H9 (cell line): ENCODE measurements around the gene CCDC33. TPM values are rescaled to one million over a fixed set of nuclear protein-coding genes. Genes with fewer than 3 reads are reported as not detected.

Experiments used
- DNase-seq: peaks from one replicate; pipeline ENCODE4 v3.0.0-alpha.2; 2017
- H2AFZ ChIP-seq: one replicate; pipeline ENCODE4 v1.6.1; 2013; ENCODE audit warnings: mild to moderate bottlenecking, low read length, control low read depth, moderate library complexity
- H2AK5ac ChIP-seq: 2 replicates; pipeline ENCODE4 v1.6.1; 2013; ENCODE audit warnings: low read length, control low read depth, mixed read lengths; ENCODE audit not compliant: insufficient read length
- H2BK120ac ChIP-seq: one replicate; pipeline ENCODE4 v1.6.1; 2013; ENCODE audit warnings: low read depth, mild to moderate bottlenecking, low read length, control low read depth, inconsistent platforms; ENCODE audit not compliant: poor library complexity, severe bottlenecking
- H2BK12ac ChIP-seq: 2 replicates; pipeline ENCODE4 v1.6.1; 2013; ENCODE audit warnings: low read length, control low read depth, mixed read lengths, low read depth; ENCODE audit not compliant: insufficient read length
- H2BK15ac ChIP-seq: 2 replicates; pipeline ENCODE4 v1.6.1; 2013; ENCODE audit warnings: low read depth, low read length, control low read depth
- H2BK20ac ChIP-seq: one replicate; pipeline ENCODE4 v1.6.1; 2013; ENCODE audit warnings: low read depth, mild to moderate bottlenecking, low read length, control low read depth, inconsistent platforms; ENCODE audit not compliant: poor library complexity, severe bottlenecking
- H2BK5ac ChIP-seq: 2 replicates; pipeline ENCODE4 v1.6.1; 2013; ENCODE audit warnings: low read length, control low read depth, mixed read lengths; ENCODE audit not compliant: insufficient read length
- H3K14ac ChIP-seq: 2 replicates; pipeline ENCODE4 v1.6.1; 2013; ENCODE audit warnings: low read length, control low read depth; ENCODE audit not compliant: insufficient read depth
- H3K18ac ChIP-seq: 2 replicates; pipeline ENCODE4 v1.6.1; 2013; ENCODE audit warnings: low read depth, mild to moderate bottlenecking, mixed read lengths, low read length, control low read depth; ENCODE audit not compliant: insufficient read length
- H3K23ac ChIP-seq: 2 replicates; pipeline ENCODE4 v1.6.1; 2013; ENCODE audit warnings: low read length, control low read depth, mixed read lengths, low read depth; ENCODE audit not compliant: insufficient read length
- H3K23me2 ChIP-seq: 2 replicates; pipeline ENCODE4 v1.6.1; 2013; ENCODE audit warnings: low read depth, mild to moderate bottlenecking, mixed read lengths, low read length, control low read depth; ENCODE audit not compliant: insufficient read length, poor library complexity, severe bottlenecking
- H3K27ac ChIP-seq: 2 replicates; pipeline ENCODE4 v1.5.1; 2013; ENCODE audit warnings: low read length, control low read depth, mixed read lengths, low read depth; ENCODE audit not compliant: insufficient read length
- H3K27me3 ChIP-seq: 2 replicates; pipeline ENCODE4 v1.6.1; 2013; ENCODE audit warnings: low read length, control low read depth, inconsistent platforms; ENCODE audit not compliant: insufficient read depth
- H3K4ac ChIP-seq: 2 replicates; pipeline ENCODE4 v1.6.1; 2013; ENCODE audit warnings: low read depth, mild to moderate bottlenecking, control low read depth, inconsistent platforms, low read length, moderate library complexity
- H3K4me1 ChIP-seq: 2 replicates; pipeline ENCODE4 v1.6.1; 2013; ENCODE audit warnings: low read length, control low read depth, inconsistent platforms; ENCODE audit not compliant: insufficient read depth
- H3K4me2 ChIP-seq: 2 replicates; pipeline ENCODE4 v1.6.1; 2013; ENCODE audit warnings: low read length, control low read depth, mixed read lengths; ENCODE audit not compliant: insufficient read length, insufficient read depth
- H3K56ac ChIP-seq: 2 replicates; pipeline ENCODE4 v1.6.1; 2013; ENCODE audit warnings: low read depth, mild to moderate bottlenecking, mixed read lengths, low read length, control low read depth; ENCODE audit not compliant: insufficient read length
- H3K79me1 ChIP-seq: 2 replicates; pipeline ENCODE4 v1.6.1; 2013; ENCODE audit warnings: low read depth, mild to moderate bottlenecking, moderate library complexity, low read length, control low read depth, inconsistent platforms; ENCODE audit not compliant: insufficient read depth, poor library complexity, severe bottlenecking
- H3K79me2 ChIP-seq: 2 replicates; pipeline ENCODE4 v1.6.1; 2013; ENCODE audit warnings: low read length, control low read depth, inconsistent platforms; ENCODE audit not compliant: insufficient read depth
- H3K9ac ChIP-seq: 2 replicates; pipeline ENCODE4 v1.6.1; 2013; ENCODE audit warnings: low read length, control low read depth, mixed read lengths; ENCODE audit not compliant: insufficient read length; ENCODE audit errors: extremely low read depth
- H3K9me3 ChIP-seq: one replicate; pipeline ENCODE4 v1.6.1; 2013; ENCODE audit warnings: low read depth, low read length, inconsistent platforms; ENCODE audit not compliant: control insufficient read depth
- H3T11ph ChIP-seq: one replicate; pipeline ENCODE4 v1.6.1; 2013; ENCODE audit warnings: mild to moderate bottlenecking, low read length, control low read depth, inconsistent platforms
- H4K20me1 ChIP-seq: one replicate; pipeline ENCODE4 v1.6.1; 2013; ENCODE audit not compliant: control insufficient read depth, insufficient read length, insufficient read depth
- H4K5ac ChIP-seq: 2 replicates; pipeline ENCODE4 v1.6.1; 2013; ENCODE audit warnings: low read depth, mild to moderate bottlenecking, mixed read lengths, low read length, control low read depth; ENCODE audit not compliant: insufficient read length
- H4K8ac ChIP-seq: replicated peaks from 2 replicates; pipeline ENCODE4 v1.6.1; 2013; ENCODE audit warnings: low read length, control low read depth, mixed read lengths, low read depth; ENCODE audit not compliant: insufficient read length
- H4K91ac ChIP-seq: 2 replicates; pipeline ENCODE4 v1.6.1; 2013; ENCODE audit warnings: low read depth, mild to moderate bottlenecking, moderate library complexity, mixed read lengths, low read length, control low read depth; ENCODE audit not compliant: insufficient read length
- H3K27ac Mint-ChIP-seq, 3 experiments: 2 replicates in 2 of 3; 3 replicates in 1 of 3; pipeline ENCODE4 v1.8.0; 2020 to 2021; ENCODE audit warnings: mixed read lengths in 3 of 3, mild to moderate bottlenecking in 1 of 3, moderate library complexity in 1 of 3
- H3K27me3 Mint-ChIP-seq: 2 replicates; pipeline ENCODE4 v1.8.0; 2021; ENCODE audit warnings: low read depth, mild to moderate bottlenecking, moderate library complexity, mixed read lengths
- H3K36me3 Mint-ChIP-seq, 3 experiments: 2 replicates in 2 of 3; 3 replicates in 1 of 3; pipeline ENCODE4 v1.8.0; 2020 to 2021; ENCODE audit warnings: low read depth in 3 of 3, mixed read lengths in 3 of 3; ENCODE audit not compliant: insufficient read depth in 1 of 3
- H3K4me1 Mint-ChIP-seq, 2 experiments: 2 replicates each; pipeline ENCODE4 v1.8.0; 2020; ENCODE audit warnings: mixed read lengths in 2 of 2
- H3K4me3 Mint-ChIP-seq, 2 experiments: 2 replicates in 1 of 2; 3 replicates in 1 of 2; pipeline ENCODE4 v1.8.0; 2020 to 2021; ENCODE audit warnings: mild to moderate bottlenecking in 2 of 2, mixed read lengths in 2 of 2, moderate library complexity in 1 of 2
- H3K9me3 Mint-ChIP-seq, 2 experiments: 2 replicates in 1 of 2; 3 replicates in 1 of 2; pipeline ENCODE4 v1.8.0; 2020; ENCODE audit warnings: mild to moderate bottlenecking in 2 of 2, mixed read lengths in 2 of 2, moderate library complexity in 1 of 2
- CTCF ChIP-seq: fragments of 200-600 bp; sonication (generic); conservative IDR thresholded peaks from 3 replicates; pipeline ENCODE4 v1.8.0; 2021; ENCODE audit warnings: antibody characterized with exemption, mild to moderate bottlenecking
- WGBS: extraction: QIAGEN DNeasy Blood & Tissue Kit; methylation state at CpG from one replicate; pipeline ENCODE4 v1.1.7; 2013; ENCODE audit warnings: missing lambda C conversion rate, low lambda C conversion rate, mixed read lengths; ENCODE audit not compliant: insufficient read length; ENCODE audit errors: extremely low coverage; 5-methylcytosine and 5-hydroxymethylcytosine counted together
- total RNA-seq: library from RNA; stranded (reverse); gene quantifications from 2 replicates; pipeline ENCODE4 v1.2.1, GENCODE V29; 2021

The CCDC33 gene
- total RNA-seq, 1 experiment from 2014 or later, result 4.6 TPM

GRCh38 chr15:74316141-74316540, 80.0 kb downstream of the CCDC33 start:
- Mint-ChIP-seq H3K27ac (no peak overlapping the region), H3K27me3 (peaks cover 6% of the 10 kb centered on the region), H3K4me1 (peaks cover 31 to 66% of the 10 kb centered on the region in 2 experiments), H3K4me3 (no peak overlapping the region), H3K36me3 (no peaks in the 10 kb centered on the region; a peak in 1 of 7 replicates), H3K9me3 (no peaks in the 10 kb centered on the region)
- Histone ChIP-seq H3K23me2 (no peaks in the 10 kb centered on the region), H3K56ac (no peak overlapping the region), H3K14ac (no peak overlapping the region), H2AFZ (no peak overlapping the region), H3K79me1 (no peaks in the 10 kb centered on the region), H3K4ac (no peak overlapping the region), H4K5ac (no peak overlapping the region), H3K9me3 (no peaks in the 10 kb centered on the region), H2BK5ac (no peak overlapping the region), H2AK5ac (no peak overlapping the region), H2BK15ac (no peak overlapping the region), H2BK120ac (no peak overlapping the region), H3T11ph (no peak overlapping the region), H3K18ac (no peak overlapping the region), H3K4me1 (no peaks in the 10 kb centered on the region; the same call in 1 of the 2 replicates), H4K20me1 (no peaks in the 10 kb centered on the region), H3K9ac (no peak overlapping the region), H3K23ac (no peak overlapping the region), H3K27me3 (no peaks in the 10 kb centered on the region), H3K79me2 (no peaks in the 10 kb centered on the region), H4K8ac (no peak overlapping the region), H2BK12ac (no peak overlapping the region), H3K4me2 (no peak overlapping the region), H3K27ac (no peak overlapping the region), H4K91ac (no peak overlapping the region), H2BK20ac (no peak overlapping the region)
- DNase-seq, result no peak
- no peak for TF ChIP-seq CTCF
- WGBS, result no CpG with 5 or more reads among the region's 13 CpGs
